GF-D8 (cell line): ENCODE results near the gene MAP3K13.

ENCODE experiments used
- DNase-seq: peaks from one replicate; lab custom pipeline; 2025; lab: John Stamatoyannopoulos, UW

MAP3K13 gene

DNA sequence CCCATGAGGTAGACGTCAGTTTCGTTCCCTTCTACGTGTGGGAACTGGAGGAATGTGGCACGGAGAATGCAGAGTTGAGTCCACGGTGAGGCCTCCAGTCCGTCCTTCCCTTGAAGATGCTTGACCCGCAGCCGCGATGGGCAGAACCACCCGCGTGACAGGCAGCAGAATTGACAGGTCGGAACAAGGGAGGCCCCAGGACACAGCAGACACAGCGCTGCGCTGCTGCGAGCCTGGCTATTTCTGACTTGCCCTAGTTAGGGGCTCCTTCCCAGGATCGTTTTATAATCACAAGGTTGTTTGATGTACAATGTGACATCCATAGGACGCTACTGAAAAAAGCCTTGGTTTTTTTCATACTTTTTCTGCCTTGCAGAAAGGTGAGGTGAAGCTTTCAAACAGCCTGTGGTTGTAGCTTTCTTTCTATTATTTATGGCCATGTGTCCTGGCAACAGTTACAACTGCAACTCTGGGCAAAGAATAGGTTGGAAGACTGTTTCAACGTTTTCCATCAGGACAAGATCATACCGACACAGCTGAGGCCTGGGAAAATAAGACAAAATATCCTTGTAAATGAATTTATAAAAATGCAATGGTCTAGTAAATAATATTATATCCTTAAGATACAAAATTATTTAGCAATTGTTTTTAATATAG lies 145.5 kb downstream of the MAP3K13 start:
- DNase-seq = no peak

DNA sequence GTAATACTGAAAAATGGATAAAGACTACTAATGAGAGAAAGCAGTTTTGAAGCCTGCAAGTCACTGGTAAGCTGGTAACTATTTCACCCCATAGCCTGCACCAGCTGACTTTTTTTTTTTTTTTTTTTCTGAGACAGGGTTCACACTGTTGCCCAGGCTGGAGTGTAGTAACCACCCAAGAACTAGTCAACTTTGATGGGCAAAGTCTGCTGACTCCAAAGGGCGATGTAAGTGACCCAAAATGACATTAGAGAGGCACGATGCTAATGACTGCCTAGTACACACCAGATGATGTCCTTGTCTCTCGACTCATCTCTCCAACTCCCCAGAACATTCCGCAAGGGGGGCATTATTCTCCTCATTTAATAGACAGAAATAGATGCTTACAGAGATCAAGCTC lies 148.8 kb downstream of the MAP3K13 start:
- DNase-seq = no peak

DNA sequence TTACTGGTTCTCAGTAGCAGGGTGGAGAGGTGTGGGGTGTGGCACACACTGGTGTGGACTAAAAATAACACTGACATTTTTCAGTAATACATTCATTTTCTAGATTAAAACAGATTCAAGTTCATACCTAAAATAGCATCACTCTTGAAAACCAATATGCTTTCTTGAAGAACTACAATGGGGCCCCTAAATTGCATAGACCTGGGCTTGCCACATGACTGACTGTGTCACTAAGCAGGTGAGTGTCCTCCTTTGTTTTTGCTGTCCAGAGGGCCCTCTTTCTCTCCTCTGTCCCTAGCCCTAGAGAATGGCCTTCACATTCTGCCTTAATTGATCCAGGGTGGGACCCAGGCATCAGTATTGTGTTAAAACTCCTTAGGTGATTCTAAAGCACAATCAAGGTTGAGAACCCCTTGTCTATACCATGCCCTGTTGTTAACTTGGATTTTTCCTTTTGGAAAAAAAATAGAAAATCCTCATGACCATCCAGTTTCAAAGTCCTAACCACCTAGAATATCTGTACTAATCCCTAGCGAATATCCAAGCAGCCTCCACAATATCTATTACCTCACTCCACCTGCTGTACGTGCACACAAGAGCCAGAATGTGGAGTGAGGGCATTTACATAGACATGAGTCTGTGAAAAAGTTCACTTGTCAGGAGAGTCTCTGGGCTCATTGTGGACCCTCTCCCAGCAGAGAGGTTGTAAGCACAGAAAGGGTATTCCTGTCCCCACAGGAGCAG lies 154.6 kb downstream of the MAP3K13 start:
- no peak for DNase-seq

DNA sequence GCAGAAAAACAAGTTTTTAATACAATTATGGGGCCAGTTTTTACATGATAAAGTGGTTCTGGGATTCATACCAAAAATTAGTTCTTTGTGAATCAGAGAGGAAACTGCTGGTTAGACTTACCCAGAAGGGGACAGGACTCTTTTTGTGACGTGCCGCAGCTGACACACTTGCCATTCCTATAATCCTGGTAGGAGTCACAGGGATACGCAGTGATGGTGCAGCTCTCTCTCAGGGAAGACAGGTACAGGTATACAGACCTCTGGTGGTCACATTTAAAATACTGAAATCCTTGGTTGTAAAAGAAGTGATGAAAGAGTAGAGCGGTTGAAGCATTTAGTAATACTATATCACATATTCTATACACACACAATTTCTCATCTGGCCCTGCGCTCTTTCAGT lies 156.1 kb downstream of the MAP3K13 start:
- no peak for DNase-seq

DNA sequence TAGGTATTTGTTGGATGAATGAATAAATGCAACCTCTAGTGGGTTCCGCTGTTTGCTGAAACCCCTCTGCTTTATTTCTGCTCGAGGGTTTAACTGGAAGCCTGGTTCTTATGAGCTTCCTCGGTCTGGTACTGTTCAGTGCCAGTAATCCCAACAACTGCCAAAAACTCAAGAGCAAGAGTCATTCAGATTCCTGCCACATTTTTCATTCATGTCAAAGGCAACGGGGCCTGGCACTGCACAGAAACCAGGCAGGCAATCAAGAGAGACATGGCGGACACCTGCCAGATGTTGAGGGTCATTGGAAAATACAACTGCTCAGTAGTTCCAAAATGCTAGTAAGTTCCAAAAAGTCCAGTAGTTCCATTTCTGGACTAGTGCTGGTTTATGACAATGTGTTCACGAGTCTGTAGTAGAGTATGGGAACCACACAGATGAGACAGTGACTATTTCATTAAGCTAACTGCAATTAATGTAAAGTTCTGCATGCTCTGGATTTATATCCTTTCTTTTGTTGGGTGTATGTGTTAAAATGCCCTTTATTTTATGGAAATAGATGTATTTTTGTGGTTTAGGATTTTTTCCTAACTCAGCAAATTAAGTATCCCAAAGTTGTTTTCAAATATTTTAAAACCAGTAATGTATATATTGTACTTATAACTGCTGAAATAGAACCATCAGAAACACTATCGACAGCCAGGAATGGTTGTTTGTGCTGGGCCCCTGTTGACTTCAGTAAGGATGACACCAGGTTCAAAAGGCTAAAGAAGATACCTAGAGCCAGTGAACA lies 158.6 kb downstream of the MAP3K13 start:
- no peak for DNase-seq

DNA sequence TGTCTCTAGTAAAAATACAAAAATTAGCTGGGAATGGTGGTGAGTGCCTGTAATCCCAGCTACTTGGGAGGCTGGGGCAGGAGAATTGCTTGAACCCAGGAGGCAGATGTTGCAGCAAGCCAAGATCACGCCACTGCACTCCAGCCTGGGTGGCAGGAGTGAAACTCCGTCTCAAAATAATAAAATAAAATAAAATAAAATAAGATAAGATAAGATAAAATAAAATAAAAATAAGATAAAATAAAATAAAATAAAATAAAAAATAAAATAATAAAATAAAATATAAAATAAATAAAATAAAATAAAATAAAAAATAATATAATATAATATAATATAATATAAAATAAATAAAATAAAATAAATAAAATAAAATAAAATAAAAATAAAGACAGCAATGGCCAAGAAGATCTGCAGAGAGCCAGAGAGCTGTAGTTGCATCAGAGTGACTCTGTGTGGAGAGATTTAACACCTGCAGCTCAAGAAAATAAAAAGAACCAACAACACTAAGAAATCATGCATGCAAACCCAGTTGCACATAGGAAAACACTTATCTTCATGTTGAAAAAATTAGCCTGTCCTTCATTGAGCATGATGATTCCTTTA lies 163.5 kb downstream of the MAP3K13 start:
- DNase-seq = no peak

DNA sequence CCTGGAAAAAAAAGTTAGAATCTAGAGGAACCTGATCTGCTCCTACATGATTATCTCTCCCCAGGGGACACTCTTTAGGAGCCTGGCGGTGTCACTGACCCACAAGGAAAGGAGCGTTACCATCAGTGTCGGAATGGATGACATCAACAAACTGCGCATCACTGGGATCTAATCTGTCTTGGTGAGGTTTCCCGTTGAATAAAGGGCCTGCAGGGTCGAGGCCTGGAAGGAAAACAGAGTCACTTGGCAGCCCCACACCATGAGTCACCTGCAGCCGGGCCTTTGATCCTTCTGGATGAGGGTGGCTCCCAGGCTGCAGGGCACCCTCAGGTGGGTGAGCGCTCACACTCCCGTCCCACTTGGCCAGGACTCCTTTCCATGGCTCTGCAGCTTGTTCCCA lies 164.4 kb downstream of the MAP3K13 start:
- no peak for DNase-seq

DNA sequence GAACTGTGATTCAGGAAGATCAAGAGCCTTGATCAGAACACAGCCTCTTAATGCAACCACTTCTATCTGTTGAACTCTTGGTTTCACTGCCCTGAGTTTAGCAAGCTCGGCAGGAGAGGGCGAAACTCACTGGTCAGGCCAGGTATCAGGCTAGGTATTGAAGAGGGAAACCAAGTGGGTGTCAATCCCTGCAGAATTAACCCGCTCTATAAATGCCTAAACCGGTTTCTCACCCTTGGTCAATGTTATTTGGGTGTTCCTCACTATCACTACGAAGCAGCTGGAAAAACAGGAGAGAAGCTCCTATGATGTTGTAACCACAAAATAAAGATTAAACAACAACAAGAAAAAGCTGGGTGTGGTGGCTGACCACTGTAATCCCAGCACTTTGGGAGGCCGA lies 165.6 kb downstream of the MAP3K13 start:
- DNase-seq = no peak

DNA sequence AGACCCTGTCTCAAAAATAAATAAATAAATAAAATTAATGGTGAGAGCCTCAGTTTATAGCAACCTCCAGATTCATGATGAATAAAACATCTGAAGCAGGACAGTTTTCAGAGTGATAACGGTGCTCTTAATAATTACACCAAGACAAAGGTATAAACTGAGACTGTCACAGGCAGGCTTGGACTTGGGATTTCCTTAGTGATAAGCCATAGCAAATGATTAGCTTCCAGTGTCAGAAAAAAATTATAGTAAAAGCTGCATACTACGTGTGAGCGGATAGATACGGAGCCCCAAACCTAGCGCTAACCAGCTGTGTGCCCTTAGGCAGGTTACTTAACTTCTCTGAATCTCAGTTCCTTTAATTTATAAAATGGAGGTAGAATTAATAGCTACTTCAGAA lies 167.9 kb downstream of the MAP3K13 start:
- DNase-seq = no peak

DNA sequence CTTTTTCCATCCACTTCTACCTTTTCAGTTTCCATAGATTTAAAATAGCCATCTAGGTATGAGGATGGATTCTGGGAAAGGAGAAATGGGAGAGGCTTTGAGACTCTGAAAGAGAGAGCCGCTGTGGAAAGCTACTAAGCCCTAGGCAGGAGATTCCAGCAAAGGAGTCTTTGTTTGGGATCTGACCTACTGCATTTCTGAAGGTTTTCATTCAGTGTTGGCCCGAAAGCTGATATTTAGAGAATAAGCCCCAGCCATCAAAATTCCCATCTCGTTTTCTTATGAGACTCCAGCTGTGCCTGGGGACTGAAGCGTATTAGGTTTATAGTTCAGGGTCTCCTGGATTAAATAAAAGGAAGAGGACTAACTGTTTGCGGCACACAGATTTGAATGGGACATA lies 170.0 kb downstream of the MAP3K13 start:
- no peak for DNase-seq

DNA sequence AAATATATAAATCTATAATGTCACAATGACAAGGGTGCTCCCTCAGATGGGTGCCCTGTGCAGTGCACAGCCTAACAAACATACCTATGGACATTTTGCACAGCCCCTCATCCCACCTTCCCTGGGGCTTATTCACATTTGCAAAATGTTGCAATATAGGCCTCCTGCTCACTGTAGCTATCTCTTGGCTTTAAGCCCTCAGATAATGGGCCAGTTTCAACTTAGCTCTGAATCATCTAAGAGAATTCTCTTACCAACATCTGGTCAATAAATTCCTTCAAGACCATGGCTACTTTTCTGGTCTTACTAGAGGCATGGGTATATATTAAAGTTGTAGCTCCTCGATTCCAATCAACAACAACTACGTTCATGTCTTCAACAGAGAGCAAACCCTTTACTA lies 171.6 kb downstream of the MAP3K13 start:
- no peak for DNase-seq

DNA sequence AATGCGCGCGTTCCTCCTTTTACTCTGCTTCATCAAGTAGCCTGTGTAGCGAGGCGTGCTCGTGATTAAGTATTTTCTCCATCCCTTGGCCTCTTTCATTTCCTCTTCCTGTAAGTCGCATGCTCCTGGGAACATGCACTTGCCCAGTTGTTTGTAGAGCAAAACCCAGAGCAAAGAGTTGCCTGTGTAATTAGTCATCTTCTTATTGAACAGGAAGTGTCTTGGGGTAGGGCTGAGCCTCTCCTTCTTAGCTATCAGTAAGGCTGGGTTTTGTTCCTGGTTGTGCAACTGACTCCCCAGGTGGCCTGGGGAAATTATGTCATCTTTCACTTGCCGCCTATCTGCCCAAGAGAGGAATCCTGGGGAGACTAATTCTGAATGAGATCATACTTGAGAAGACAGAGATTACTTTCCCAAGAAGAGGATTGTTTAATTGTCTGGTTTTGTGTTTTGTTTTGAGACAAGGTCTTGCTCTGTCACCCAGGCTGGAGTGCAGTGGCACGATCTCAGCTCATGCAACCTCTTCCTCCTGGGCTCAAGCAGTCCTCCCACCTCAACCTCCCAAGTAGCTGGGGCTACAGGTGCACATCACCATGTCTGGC lies 174.5 kb downstream of the MAP3K13 start:
- DNase-seq = peak; percentile 91
